Stimulated activated CD4-positive, alpha-beta T cell treated with anti-CD3 and anti-CD28 coated beads, Interleukin-15, amount 100 ng/mL, for 24 hours (primary cell): ENCODE measurements around the gene BCAN.
"Not testable (repeated sequence)": the region's sequence is repeated elsewhere in the genome, so short reads cannot be mapped to it uniquely, and the experiment has no call there.

ENCODE experiments used
- DNase-seq: peaks from one replicate; pipeline ENCODE4 v3.0.0-alpha.2; 2020

BCAN gene

GRCh38 chr1:156641761-156642264 is at the start of gene BCAN:
Gene BCAN (plus strand): TSS chr1:156642117. CDS start chr1:156646055, 3,938 bp downstream.
- DNase-seq = peak; percentile 37

GRCh38 chr1:156592158-156592909 is 49.6 kb upstream of the BCAN start:
- no peak for DNase-seq

GRCh38 chr1:156592910-156593660 is 48.8 kb upstream of the BCAN start:
- no peak for DNase-seq

- no peak for DNase-seq
Observed at GRCh38 chr1:156593661-156593989, 48.3 kb upstream of the BCAN start.

- no peak for DNase-seq
Observed at GRCh38 chr1:156594190-156594589, 47.7 kb upstream of the BCAN start.

GRCh38 chr1:156595016-156595415 is 46.9 kb upstream of the BCAN start:
- DNase-seq = no peak

- DNase-seq = no peak
Observed at GRCh38 chr1:156596426-156596825, 45.5 kb upstream of the BCAN start.

- DNase-seq = no peak
Observed at GRCh38 chr1:156598125-156598524, 43.8 kb upstream of the BCAN start.

GRCh38 chr1:156598731-156599432 is 43.0 kb upstream of the BCAN start:
- no peak for DNase-seq

- DNase-seq = no peak
Observed at GRCh38 chr1:156599811-156600210, 42.1 kb upstream of the BCAN start.

GRCh38 chr1:156600733-156601121 is 41.2 kb upstream of the BCAN start:
- no peak for DNase-seq

GRCh38 chr1:156601122-156601830 is 40.6 kb upstream of the BCAN start, which contains the start of gene GPATCH4:
Gene GPATCH4 (minus strand): TSS chr1:156601479.
- peak; percentile 87 for DNase-seq

GRCh38 chr1:156601892-156602291 is 40.0 kb upstream of the BCAN start:
- DNase-seq = no peak

GRCh38 chr1:156602557-156602993 is 39.3 kb upstream of the BCAN start:
- DNase-seq = no peak

GRCh38 chr1:156607344-156607743 is 34.6 kb upstream of the BCAN start:
- DNase-seq = not testable (repeated sequence)

- DNase-seq = peak; percentile 65
Observed at GRCh38 chr1:156608036-156608674, 33.8 kb upstream of the BCAN start.

GRCh38 chr1:156608981-156609380 is 32.9 kb upstream of the BCAN start:
- peak; percentile 72 for DNase-seq

- not testable (repeated sequence) for DNase-seq
Observed at GRCh38 chr1:156610072-156610471, 31.8 kb upstream of the BCAN start.

GRCh38 chr1:156612666-156613065 is 29.3 kb upstream of the BCAN start:
- no peak for DNase-seq

- no peak for DNase-seq
Observed at GRCh38 chr1:156615946-156616345, 26.0 kb upstream of the BCAN start.

- no peak for DNase-seq
Observed at GRCh38 chr1:156616463-156616862, 25.5 kb upstream of the BCAN start.
